B cell (primary cell): ENCODE data around the gene SH3RF3. TPM values are rescaled to one million over a fixed set of nuclear protein-coding genes. Genes with fewer than 3 reads are reported as not detected.

Source experiments
- ATAC-seq: fragments of 200-7000 bp; cut with Tn5 transposase; one replicate; pipeline ENCODE4 v1.10.0; 2021; ENCODE audit warnings: low read depth, mild to moderate bottlenecking, moderate number of reproducible peaks, moderate library complexity
- CTCF ChIA-PET: fragments of 350-600 bp; sonication (Branson Sonifier 250); formaldehyde crosslinking; loops from one replicate; lab custom pipeline; 2021; ENCODE audit warnings: antibody characterized with exemption, inconsistent platforms; lab: Charles Lee
- POLR2A ChIA-PET: fragments of 350-600 bp; sonication (Branson Sonifier 250); formaldehyde crosslinking; loops from one replicate; lab custom pipeline; 2021; ENCODE audit warnings: antibody characterized with exemption; lab: Charles Lee
- DNase-seq: peaks from one replicate; pipeline ENCODE4 v3.0.0; 2013
- H2AFZ ChIP-seq: 2 replicates; pipeline ENCODE4 v1.6.1; 2012; ENCODE audit warnings: mild to moderate bottlenecking, low read depth, low read length; ENCODE audit not compliant: insufficient read depth, poor library complexity, severe bottlenecking
- H3K27ac ChIP-seq, 2 donors: 1 replicate in 1 of 2; 2 replicates in 1 of 2; pipeline ENCODE4 v1.5.1; 2012 to 2013; ENCODE audit warnings: low read length in 2 of 2, mild to moderate bottlenecking in 2 of 2, moderate library complexity in 1 of 2
- H3K27me3 ChIP-seq, 4 experiments: fragments of 200-600 bp in 1 of 4; sonication (generic) in 1 of 4; replicated peaks in 1 of 4; 1 replicate in 2 of 4; 2 replicates in 2 of 4; pipeline versions ENCODE4 v1.6.1 to v1.7.0; 2013 to 2016; ENCODE audit warnings: low read length in 3 of 4, mild to moderate bottlenecking in 2 of 4, mixed read lengths in 1 of 4, moderate library complexity in 1 of 4; ENCODE audit not compliant: insufficient read depth in 4 of 4, control insufficient read depth in 3 of 4; ENCODE audit errors: control extremely low read depth in 1 of 4
- H3K36me3 ChIP-seq, 2 experiments: replicated peaks in 1 of 2; 1 replicate in 1 of 2; 2 replicates in 1 of 2; pipeline versions ENCODE4 v1.6.1 to v1.7.1; 2013; ENCODE audit warnings: low read length in 1 of 2; ENCODE audit not compliant: insufficient read depth in 2 of 2, control insufficient read depth in 1 of 2; ENCODE audit errors: control extremely low read depth in 1 of 2, extremely low read depth in 1 of 2
- H3K4me1 ChIP-seq, 2 donors: fragments of 200-600 bp in 1 of 2; sonication (generic) in 1 of 2; 1 replicate in 1 of 2; 2 replicates in 1 of 2; pipeline versions ENCODE4 v1.5.1 to v1.6.1; 2013 to 2017; ENCODE audit warnings: low read length in 2 of 2; ENCODE audit not compliant: control insufficient read depth in 2 of 2, insufficient read depth in 2 of 2
- H3K4me2 ChIP-seq: replicated peaks from 2 replicates; pipeline ENCODE3; 2012; ENCODE audit warnings: mild to moderate bottlenecking, low read depth, low read length; ENCODE audit not compliant: poor library complexity, severe bottlenecking
- H3K4me3 ChIP-seq, 5 experiments: fragments of 200-600 bp in 1 of 5; sonication (generic) in 1 of 5; 1 replicate in 3 of 5; 2 replicates in 2 of 5; pipeline versions ENCODE4 v1.5.1 to v1.7.0; 2011 to 2016; ENCODE audit warnings: low read length in 4 of 5, mild to moderate bottlenecking in 4 of 5, low read depth in 2 of 5, control low read depth in 1 of 5, moderate library complexity in 1 of 5; ENCODE audit not compliant: insufficient read depth in 1 of 5; ENCODE audit errors: control extremely low read depth in 1 of 5, extremely low read depth in 1 of 5
- H3K79me2 ChIP-seq: fragments of 200-600 bp; sonication (generic); one replicate; pipeline ENCODE4 v1.6.0; 2016; ENCODE audit warnings: low read length; ENCODE audit not compliant: control insufficient read depth, insufficient read depth
- H3K9ac ChIP-seq: fragments of 200-600 bp; sonication (generic); 2 replicates; pipeline ENCODE4 v1.6.1; 2017; ENCODE audit warnings: mild to moderate bottlenecking, low read length, moderate library complexity
- H3K9me3 ChIP-seq, 3 donors: one replicate each; pipeline versions ENCODE4 v1.6.1 to v1.7.1; 2013; ENCODE audit warnings: low read length in 2 of 3; ENCODE audit not compliant: control insufficient read depth in 2 of 3, insufficient read depth in 1 of 3; ENCODE audit errors: control extremely low read depth in 1 of 3
- H4K20me1 ChIP-seq: 2 replicates; pipeline ENCODE4 v1.6.0; 2012; ENCODE audit warnings: mild to moderate bottlenecking, low read length; ENCODE audit not compliant: insufficient read depth, control insufficient read depth, poor library complexity, severe bottlenecking
- H3K27ac Mint-ChIP-seq: one replicate; pipeline ENCODE4 v1.8.0; 2021; ENCODE audit warnings: mixed read lengths
- H3K27me3 Mint-ChIP-seq: one replicate; pipeline ENCODE4 v1.8.0; 2021; ENCODE audit warnings: mixed read lengths
- H3K4me1 Mint-ChIP-seq: one replicate; pipeline ENCODE4 v1.8.0; 2021; ENCODE audit warnings: mixed read lengths
- H3K4me3 Mint-ChIP-seq: one replicate; pipeline ENCODE4 v1.8.0; 2021; ENCODE audit warnings: mixed read lengths
- H3K9me3 Mint-ChIP-seq: one replicate; pipeline ENCODE4 v1.8.0; 2022; ENCODE audit warnings: mixed read lengths; ENCODE audit not compliant: insufficient read depth
- EZH2 ChIP-seq: IDR thresholded peaks from 2 replicates; pipeline ENCODE4 v1.6.1; 2012; ENCODE audit warnings: borderline replicate concordance, low read depth, mild to moderate bottlenecking, moderate library complexity, low read length; ENCODE audit not compliant: insufficient read depth, poor library complexity, severe bottlenecking
- whole genome bisulfite sequencing: methylation state at CpG from one replicate; pipeline ENCODE4 v1.1.5; 2013; ENCODE audit warnings: missing lambda C conversion rate; ENCODE audit not compliant: insufficient coverage; 5-methylcytosine and 5-hydroxymethylcytosine counted together
- intact Hi-C: fragments of 100-400 bp; cut with micrococcal nuclease; formaldehyde crosslinking; loops from one replicate; pipeline ENCODE4 v1.10.0; 2022
- polyA plus RNA-seq: library from polyadenylated mRNA; depleted of rRNA; stranded (reverse); fragments of >200 nt; gene quantifications from 2 replicates; pipeline ENCODE4 v1.2.3, GENCODE V29; 2012
- total RNA-seq, 2 donors: library from RNA; stranded (reverse); fragments of 120-200 nt in 1 of 2; gene quantifications; 1 replicate in 1 of 2; 2 replicates in 1 of 2; pipeline versions ENCODE4 v1.2.3 to v1.2.4, GENCODE V29; 2013 to 2022
- TF ChIP-seq, protein P1 (sequence below): fragments of 200-600 bp; IDR thresholded peaks from one replicate; pipeline ENCODE4 v1.8.0; 2022; ENCODE audit warnings: antibody characterized with exemption, mild to moderate bottlenecking

Gene SH3RF3
- total and polyA plus RNA-seq, 2 donors (not counting 1 experiment from before 2014, with no cell fraction given) = 0.07 to 1.2 TPM

DNA sequence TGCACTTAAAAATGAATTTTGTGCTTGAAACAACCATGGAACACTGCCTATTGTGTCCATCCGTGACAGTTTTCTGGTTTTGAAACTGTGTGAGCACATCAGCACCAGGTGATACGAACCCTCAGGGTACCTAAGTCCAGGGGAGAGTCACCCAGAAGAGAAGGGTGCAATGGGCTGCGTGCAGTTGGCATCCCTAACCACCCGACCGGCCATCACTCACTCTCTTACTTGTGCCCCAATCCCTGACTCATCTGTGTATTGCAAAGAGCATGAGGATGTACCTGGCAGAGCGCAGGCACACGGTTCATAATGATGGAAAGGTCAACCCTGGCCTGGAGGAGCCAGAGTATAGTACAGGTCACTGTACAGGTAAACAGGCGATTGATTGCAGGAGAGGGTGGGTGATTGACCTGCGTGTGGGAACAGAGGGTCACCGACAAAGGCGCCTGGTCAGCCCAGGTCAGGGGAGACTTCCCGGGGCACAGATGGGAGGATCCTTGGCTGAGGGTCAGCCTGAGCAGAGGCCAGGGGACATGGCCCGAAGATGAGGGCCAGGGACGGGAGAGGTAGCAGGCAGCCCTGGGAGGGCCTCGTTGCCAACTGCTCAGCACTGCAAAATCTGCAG is 324.5 kb downstream of the SH3RF3 start:
- TF ChIP-seq, protein P1, sequence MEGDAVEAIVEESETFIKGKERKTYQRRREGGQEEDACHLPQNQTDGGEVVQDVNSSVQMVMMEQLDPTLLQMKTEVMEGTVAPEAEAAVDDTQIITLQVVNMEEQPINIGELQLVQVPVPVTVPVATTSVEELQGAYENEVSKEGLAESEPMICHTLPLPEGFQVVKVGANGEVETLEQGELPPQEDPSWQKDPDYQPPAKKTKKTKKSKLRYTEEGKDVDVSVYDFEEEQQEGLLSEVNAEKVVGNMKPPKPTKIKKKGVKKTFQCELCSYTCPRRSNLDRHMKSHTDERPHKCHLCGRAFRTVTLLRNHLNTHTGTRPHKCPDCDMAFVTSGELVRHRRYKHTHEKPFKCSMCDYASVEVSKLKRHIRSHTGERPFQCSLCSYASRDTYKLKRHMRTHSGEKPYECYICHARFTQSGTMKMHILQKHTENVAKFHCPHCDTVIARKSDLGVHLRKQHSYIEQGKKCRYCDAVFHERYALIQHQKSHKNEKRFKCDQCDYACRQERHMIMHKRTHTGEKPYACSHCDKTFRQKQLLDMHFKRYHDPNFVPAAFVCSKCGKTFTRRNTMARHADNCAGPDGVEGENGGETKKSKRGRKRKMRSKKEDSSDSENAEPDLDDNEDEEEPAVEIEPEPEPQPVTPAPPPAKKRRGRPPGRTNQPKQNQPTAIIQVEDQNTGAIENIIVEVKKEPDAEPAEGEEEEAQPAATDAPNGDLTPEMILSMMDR = no peak
- no peak for TF ChIP-seq EZH2
- Mint-ChIP-seq H3K9me3 (no peaks in the 10 kb centered on the region), H3K27ac (no peak overlapping the region), H3K4me3 (no peak overlapping the region), H3K4me1 (peaks cover 3% of the 10 kb centered on the region), H3K27me3 (peaks cover 9% of the 10 kb centered on the region)
- no peak overlapping the region for H3K4me2 ChIP-seq
- H3K9ac ChIP-seq = no peak overlapping the region
- WGBS = 92% methylated on average over 14 of the region's 15 CpGs
- no peaks in the 10 kb centered on the region for H3K4me1 ChIP-seq
- ATAC-seq (no peak), DNase-seq (no peak)
- POLR2A ChIA-PET = no interaction called here
- no peaks in the 10 kb centered on the region for H4K20me1 ChIP-seq
- CTCF ChIA-PET = no interaction called here
- H3K27me3 ChIP-seq = no peaks in the 10 kb centered on the region
- H3K9me3 ChIP-seq = no peaks in the 10 kb centered on the region
- H3K27ac ChIP-seq = no peak overlapping the region
- H3K36me3 ChIP-seq = no peaks in the 10 kb centered on the region
- intact Hi-C loops = no loop called here
- H3K4me3 ChIP-seq = no peak overlapping the region
- no peaks in the 10 kb centered on the region for H3K79me2 ChIP-seq
- H2AFZ ChIP-seq = no peak overlapping the region

DNA sequence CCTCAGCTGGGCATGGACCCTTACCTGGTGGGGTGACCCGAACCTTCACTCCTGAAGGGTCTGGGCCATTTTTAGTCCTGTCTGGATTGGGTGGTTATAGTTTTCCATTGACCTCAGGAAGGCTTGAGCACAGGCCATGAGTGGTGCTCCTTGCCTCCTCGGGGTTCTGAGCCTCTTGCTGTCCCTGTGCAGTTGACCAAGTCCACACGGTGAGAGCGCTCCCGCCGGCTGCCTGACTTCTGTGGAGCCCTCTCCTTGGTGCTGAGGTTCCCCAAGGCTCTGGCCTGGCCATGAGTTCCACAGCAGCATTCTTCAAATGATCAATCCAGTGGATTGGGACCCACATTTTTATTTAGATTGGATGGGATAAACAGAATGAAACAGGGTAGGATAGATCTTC is 325.3 kb downstream of the SH3RF3 start:
- Histone ChIP-seq H3K36me3 (no peaks in the 10 kb centered on the region), H3K4me1 (no peaks in the 10 kb centered on the region), H3K9ac (no peak overlapping the region), H3K9me3 (no peaks in the 10 kb centered on the region), H3K4me2 (no peak overlapping the region), H4K20me1 (no peaks in the 10 kb centered on the region), H3K79me2 (no peaks in the 10 kb centered on the region), H2AFZ (no peak overlapping the region), H3K27me3 (no peaks in the 10 kb centered on the region), H3K27ac (no peak overlapping the region), H3K4me3 (no peak overlapping the region)
- H3K27me3 Mint-ChIP-seq = peaks cover 9% of the 10 kb centered on the region
- CTCF ChIA-PET = no interaction called here
- intact Hi-C loops = no loop called here
- peaks cover 3% of the 10 kb centered on the region for H3K4me1 Mint-ChIP-seq
- no peak overlapping the region for H3K4me3 Mint-ChIP-seq
- ATAC-seq = no peak
- no peak for TF ChIP-seq EZH2
- TF ChIP-seq, protein P1 = no peak
- DNase-seq = no peak
- 90% methylated on average over 6 of the region's 6 CpGs for WGBS
- H3K27ac Mint-ChIP-seq = no peak overlapping the region
- POLR2A ChIA-PET = no interaction called here
- H3K9me3 Mint-ChIP-seq = no peaks in the 10 kb centered on the region
